Activated CD8-positive, alpha-beta T cell treated with anti-CD3 and anti-CD28 coated beads, Interleukin-2, amount 10 ng/mL, durations not matched to agents 7 days and 5 days (primary cell): ENCODE results near the gene CTNS. TPM values are rescaled to one million over a fixed set of nuclear protein-coding genes. Genes with fewer than 3 reads are reported as not detected.
A peak's percentile ranks its signal among the peaks of the same experiment; 100 is the strongest.

Experiments used
- ATAC-seq: fragments of 150-1000 bp; cut with Tn5 transposase; one replicate; pipeline ENCODE4 v1.10.0; 2021; ENCODE audit warnings: moderate library complexity
- CTCF ChIA-PET: fragments of 350-600 bp; sonication (Branson Sonifier 250); formaldehyde crosslinking; loops from one replicate; lab custom pipeline; 2021; ENCODE audit warnings: antibody characterized with exemption; lab: Charles Lee
- POLR2A ChIA-PET: fragments of 350-600 bp; sonication (Branson Sonifier 250); formaldehyde crosslinking; loops from one replicate; lab custom pipeline; 2021; ENCODE audit warnings: antibody characterized with exemption; lab: Charles Lee
- DNase-seq: peaks from one replicate; pipeline ENCODE4 v3.0.0-alpha.2; 2020
- H3K27ac Mint-ChIP-seq: one replicate; pipeline ENCODE4 v1.8.0; 2021; ENCODE audit warnings: mild to moderate bottlenecking, mixed read lengths
- H3K27me3 Mint-ChIP-seq: one replicate; pipeline ENCODE4 v1.8.0; 2021; ENCODE audit warnings: low read depth, mixed read lengths
- H3K36me3 Mint-ChIP-seq: one replicate; pipeline ENCODE4 v1.8.0; 2021; ENCODE audit warnings: low read depth, mixed read lengths
- H3K4me1 Mint-ChIP-seq: one replicate; pipeline ENCODE4 v1.8.0; 2021; ENCODE audit warnings: low read depth, mixed read lengths
- H3K4me3 Mint-ChIP-seq: one replicate; pipeline ENCODE4 v1.8.0; 2021; ENCODE audit warnings: mild to moderate bottlenecking, mixed read lengths
- H3K9me3 Mint-ChIP-seq: one replicate; pipeline ENCODE4 v1.8.0; 2022; ENCODE audit warnings: mixed read lengths; ENCODE audit not compliant: insufficient read depth
- total RNA-seq, 2 experiments: library from RNA; stranded (reverse); gene quantifications; one replicate each; pipeline ENCODE4 v1.2.3, GENCODE V29; 2021

Gene CTNS
- 1 to 10 TPM; 7.7 to 9.7 TPM for total RNA-seq

DNA sequence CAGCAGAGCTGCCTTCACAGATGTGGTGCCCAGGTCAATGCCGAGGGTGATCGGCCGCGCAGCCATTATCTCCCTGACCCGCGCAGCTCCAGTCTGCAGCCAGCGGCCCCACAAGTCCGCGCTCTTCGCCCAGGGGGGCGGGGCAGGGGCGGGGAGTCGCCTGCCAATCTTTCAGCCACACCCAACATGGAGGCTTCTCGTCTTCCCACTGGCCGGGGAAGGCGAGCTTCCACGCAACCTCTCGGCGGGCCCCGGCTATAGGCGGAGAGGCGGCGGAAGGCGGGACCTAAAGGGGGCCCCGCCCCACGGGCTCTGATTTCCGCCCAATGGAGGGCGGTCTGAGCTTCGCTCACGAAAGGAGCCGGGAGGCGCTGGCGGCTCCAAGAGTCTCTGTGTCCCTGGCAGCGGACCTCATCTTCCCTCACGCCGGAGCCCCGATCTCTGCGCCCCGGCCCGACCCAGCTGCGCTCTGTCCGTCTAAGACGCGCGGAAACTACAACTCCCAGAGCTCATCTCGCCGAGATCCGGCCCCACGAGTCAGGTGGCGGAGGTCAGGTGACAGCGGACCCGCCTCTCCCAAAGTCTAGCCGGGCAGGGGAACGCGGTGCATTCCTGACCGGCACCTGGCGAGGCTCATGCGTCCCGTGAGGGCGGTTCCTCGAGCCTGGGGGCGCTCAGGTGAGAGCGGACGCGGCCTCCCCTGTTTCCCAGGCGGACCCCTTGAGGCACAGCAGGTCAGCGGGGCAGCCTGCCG is at the start of gene CTNS, which contains the start of gene SHPK:
Gene CTNS, plus strand, starts transcription at position 607 of the 754 bp plus-strand sequence. CDS start 3,447 bp downstream, outside the sequence.
Gene SHPK, minus strand, starts transcription at position 97 of the 754 bp plus-strand sequence. Its CDS starts 31 bp downstream, at position 66.
- POLR2A ChIA-PET, result interaction anchor here (0.6 to 1.1 kb wide), 4 partner anchors 14 to 588 kb away, joined by 3 to 4 read pairs (median 4); no protein-coding TSS in a partner anchor
- H3K36me3 Mint-ChIP-seq, result peaks cover 7% of the 10 kb centered on the region
- peak; percentile 98 for ATAC-seq

DNA sequence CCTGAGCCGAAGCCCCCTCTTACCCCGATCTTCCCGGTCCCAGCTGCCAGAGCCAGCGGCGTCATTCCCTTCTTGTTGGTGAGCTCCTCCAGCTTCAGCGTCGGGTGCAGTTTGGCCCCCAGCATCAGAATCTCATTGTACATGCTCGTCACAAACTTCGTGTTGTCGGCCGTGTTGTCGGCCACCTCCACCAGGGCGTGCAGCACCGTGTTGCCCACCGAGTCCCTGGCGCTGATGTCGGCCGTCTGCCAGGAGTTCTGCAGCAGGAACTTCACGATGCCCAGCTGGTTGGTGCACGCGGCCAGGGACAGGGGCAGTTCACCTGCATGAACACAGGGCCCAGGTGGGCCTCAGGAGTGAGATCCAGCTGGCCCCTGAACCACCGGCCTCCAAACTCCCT is 46.8 kb upstream of the CTNS start:
- Mint-ChIP-seq H3K9me3 (no peaks in the 10 kb centered on the region), H3K4me3 (no peak overlapping the region), H3K36me3 (no peaks in the 10 kb centered on the region), H3K27me3 (no peaks in the 10 kb centered on the region), H3K4me1 (no peaks in the 10 kb centered on the region), H3K27ac (no peak overlapping the region)
- ChIA-PET CTCF (no interaction called here), POLR2A (no interaction called here)
- ATAC-seq (no peak), DNase-seq (no peak)

More for the DNA sequence above, at the start of gene CTNS, which contains the start of gene SHPK:
- Mint-ChIP-seq H3K27me3 (no peaks in the 10 kb centered on the region), H3K27ac (peak within 1 kb of the TSS; percentile 99), H3K4me3 (peak within 1 kb of the TSS; percentile 91), H3K9me3 (no peaks in the 10 kb centered on the region), H3K4me1 (peaks cover 44% of the 10 kb centered on the region)
- CTCF ChIA-PET, result interaction anchor here (0.6 to 3.4 kb wide), 10 partner anchors 9 to 750 kb away, joined by 3 to 20 read pairs (median 3); no protein-coding TSS in a partner anchor
- DNase-seq, result peak; percentile 97

DNA sequence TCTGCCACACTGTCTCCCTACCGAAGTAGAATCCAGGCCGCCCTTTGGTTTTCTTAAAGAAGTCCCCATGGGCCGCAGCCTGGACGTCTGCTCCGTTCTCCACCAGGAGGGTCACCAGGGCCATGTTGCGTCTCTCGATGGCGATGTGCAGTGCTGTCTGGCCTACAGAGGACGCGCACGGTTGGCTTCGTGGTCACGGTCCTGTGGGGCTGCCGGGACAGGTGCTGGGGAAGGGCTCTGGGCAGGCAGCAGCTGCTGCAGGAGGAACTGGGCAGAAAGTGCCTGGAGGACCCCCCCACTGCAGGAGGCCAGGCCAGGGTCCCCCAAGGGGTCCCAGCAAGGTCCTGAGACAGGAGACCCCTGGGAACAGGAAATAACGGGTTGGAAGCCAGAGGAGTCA is 46.3 kb upstream of the CTNS start:
- CTCF ChIA-PET, result interaction anchor here (1.8 kb wide), 1 partner anchor 12 kb away, joined by 4 read pairs; no protein-coding TSS in a partner anchor
- H3K36me3 Mint-ChIP-seq, result no peaks in the 10 kb centered on the region
- POLR2A ChIA-PET, result no interaction called here
- H3K4me3 Mint-ChIP-seq, result no peak overlapping the region
- H3K4me1 Mint-ChIP-seq, result no peaks in the 10 kb centered on the region
- ATAC-seq, result no peak
- DNase-seq, result no peak
- no peaks in the 10 kb centered on the region for H3K9me3 Mint-ChIP-seq
- no peak overlapping the region for H3K27ac Mint-ChIP-seq
- H3K27me3 Mint-ChIP-seq, result no peaks in the 10 kb centered on the region

DNA sequence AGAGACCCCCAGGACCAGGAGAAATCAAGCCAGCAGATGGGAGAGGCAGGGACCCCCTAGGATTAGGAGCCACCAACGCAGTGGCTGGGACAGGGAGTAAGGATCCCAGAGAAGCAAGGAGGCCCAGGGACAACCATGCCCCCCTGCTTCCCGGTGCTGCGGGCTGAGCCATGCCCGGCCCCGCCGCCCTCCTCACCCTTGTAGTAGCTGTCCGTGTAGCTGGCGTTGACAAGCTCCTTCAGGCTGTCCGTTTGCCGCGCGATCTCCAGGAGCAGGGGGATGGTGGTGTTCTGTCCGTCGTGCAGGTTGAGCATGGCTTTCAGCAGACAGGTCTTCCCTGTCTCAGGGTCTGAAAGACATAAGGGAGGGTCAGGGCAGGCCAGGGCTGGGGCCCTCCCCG is 45.8 kb upstream of the CTNS start:
- Mint-ChIP-seq H3K4me3 (no peak overlapping the region), H3K4me1 (no peaks in the 10 kb centered on the region), H3K27ac (no peak overlapping the region), H3K36me3 (no peaks in the 10 kb centered on the region), H3K9me3 (no peaks in the 10 kb centered on the region), H3K27me3 (no peaks in the 10 kb centered on the region)
- POLR2A ChIA-PET, result no interaction called here
- CTCF ChIA-PET, result interaction anchor here (1.3 to 1.8 kb wide), 2 partner anchors 11 to 12 kb away, joined by 4 read pairs; no protein-coding TSS in a partner anchor
- no peak for DNase-seq
- no peak for ATAC-seq

DNA sequence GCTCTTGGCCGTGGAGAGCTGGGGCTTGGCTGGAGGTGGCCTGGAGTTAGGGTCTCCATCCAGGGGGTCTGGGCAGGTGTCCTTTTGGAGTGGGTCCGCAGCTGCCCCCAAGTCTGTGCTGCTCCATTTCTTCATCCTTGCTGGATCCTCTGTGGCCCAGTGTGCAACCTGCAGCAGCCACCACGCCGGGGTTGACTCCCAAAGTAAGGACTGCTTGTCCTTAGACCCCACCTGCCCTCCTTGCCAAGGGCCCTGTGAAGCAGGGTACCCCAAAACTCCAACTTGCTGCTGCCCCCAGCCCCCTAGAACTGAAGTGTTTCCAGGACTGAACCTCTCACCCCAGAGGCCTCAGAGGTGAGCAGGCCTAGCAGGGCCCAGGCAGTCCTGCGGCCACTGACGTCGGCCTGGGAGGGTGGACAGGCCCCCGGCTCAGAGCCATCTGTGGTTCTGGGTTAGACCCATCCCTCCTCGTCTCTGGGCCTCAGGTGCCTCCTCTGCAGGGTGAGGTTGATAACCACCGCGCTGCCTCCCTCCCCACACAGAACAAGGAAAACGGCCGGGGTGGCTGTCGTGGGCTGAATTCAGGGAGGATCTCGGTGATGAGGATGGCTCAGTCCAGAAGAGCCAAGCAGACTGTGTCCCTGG is 44.2 kb upstream of the CTNS start:
- H3K36me3 Mint-ChIP-seq, result no peaks in the 10 kb centered on the region
- H3K27me3 Mint-ChIP-seq, result no peaks in the 10 kb centered on the region
- no peak overlapping the region for H3K27ac Mint-ChIP-seq
- ChIA-PET CTCF (interaction anchor here (1.8 kb wide), 1 partner anchor 9 kb away, joined by 4 read pairs; no protein-coding TSS in a partner anchor), POLR2A (no interaction called here)
- no peaks in the 10 kb centered on the region for H3K4me1 Mint-ChIP-seq
- H3K4me3 Mint-ChIP-seq, result no peak overlapping the region
- ATAC-seq (no peak), DNase-seq (no peak)
- H3K9me3 Mint-ChIP-seq, result no peaks in the 10 kb centered on the region

DNA sequence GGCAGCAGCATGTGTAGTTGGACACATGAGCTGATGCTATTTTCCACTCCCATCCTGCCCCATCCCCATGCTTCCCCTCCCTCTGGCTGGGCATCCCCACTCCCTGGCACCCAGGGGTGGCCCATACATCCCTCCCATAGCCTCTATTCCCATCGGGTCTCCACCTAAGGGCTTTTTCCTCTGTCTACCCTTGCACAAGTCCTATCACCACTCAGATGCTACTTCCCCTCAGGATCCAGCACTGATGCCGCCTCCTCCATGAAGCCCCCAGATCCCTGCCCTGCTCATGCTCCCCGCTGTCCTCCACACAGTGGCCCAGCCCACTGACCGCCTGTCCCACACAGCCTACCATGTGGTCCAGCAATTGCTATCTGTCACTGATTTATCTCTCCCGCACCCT is 43.2 kb upstream of the CTNS start:
- POLR2A ChIA-PET, result no interaction called here
- Mint-ChIP-seq H3K36me3 (no peaks in the 10 kb centered on the region), H3K4me3 (no peak overlapping the region), H3K9me3 (no peaks in the 10 kb centered on the region), H3K27ac (no peak overlapping the region), H3K4me1 (no peaks in the 10 kb centered on the region), H3K27me3 (no peaks in the 10 kb centered on the region)
- DNase-seq, result no peak
- CTCF ChIA-PET, result no interaction called here
- no peak for ATAC-seq

DNA sequence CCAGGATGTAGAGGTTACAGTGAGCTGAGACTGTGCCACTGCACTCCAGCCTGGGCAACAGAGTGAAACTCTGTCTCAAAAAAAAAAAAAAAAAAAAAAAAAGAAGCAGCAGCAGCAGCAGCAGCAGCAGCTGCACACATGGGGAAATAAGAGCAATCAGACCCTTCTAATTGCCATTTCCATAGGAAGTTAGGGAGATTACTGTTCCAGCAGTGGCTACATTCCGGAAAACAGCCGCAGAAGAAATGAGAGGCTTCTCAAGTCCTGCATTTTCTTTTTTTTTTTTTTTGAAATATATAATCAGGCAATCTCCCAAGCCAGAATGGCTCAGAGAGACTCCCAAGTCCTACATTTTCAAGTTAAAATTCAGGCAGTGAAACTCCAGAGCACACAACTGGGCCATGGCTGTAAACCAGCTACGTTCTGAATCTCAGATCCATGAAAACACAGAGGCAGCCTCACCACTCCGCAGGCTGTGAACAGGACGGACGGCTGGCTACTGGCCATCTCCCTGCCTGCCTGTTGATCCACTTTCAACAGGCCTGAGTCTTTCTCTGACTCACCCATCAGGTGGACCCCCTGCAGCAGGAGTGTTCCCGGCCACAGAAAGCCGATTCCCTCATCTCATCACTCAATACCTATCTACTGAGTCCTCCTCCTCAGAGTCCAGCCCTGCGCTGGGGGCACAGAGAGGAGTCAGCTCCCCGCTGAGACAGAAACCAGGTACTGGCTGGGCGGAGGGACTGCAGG is 42.3 kb upstream of the CTNS start:
- no peak for DNase-seq
- Mint-ChIP-seq H3K36me3 (no peaks in the 10 kb centered on the region), H3K27me3 (no peaks in the 10 kb centered on the region), H3K27ac (no peak overlapping the region), H3K9me3 (no peaks in the 10 kb centered on the region), H3K4me1 (no peaks in the 10 kb centered on the region), H3K4me3 (no peak overlapping the region)
- ChIA-PET POLR2A (no interaction called here), CTCF (no interaction called here)
- no peak for ATAC-seq

DNA sequence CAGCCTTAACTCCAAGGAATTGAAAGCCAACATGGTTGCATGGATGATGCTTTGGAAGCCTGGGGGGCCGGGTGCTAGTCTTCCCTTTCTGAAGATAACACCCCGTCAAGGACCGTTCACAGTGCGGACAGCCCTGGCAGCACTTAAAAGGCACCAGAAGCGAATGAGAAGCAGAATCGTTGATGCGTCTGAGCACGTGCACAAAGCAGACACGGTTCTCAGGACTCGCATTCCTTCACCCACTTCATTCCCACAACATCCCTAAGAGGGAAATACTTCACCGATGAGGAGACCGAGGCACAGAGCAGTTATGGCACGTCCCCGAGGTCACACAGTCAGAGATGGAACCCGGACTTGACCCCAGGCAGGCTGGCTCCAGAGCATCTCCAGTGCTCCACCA is 41.6 kb upstream of the CTNS start:
- CTCF ChIA-PET, result no interaction called here
- H3K9me3 Mint-ChIP-seq, result no peaks in the 10 kb centered on the region
- no peak overlapping the region for H3K27ac Mint-ChIP-seq
- POLR2A ChIA-PET, result no interaction called here
- no peak for DNase-seq
- no peaks in the 10 kb centered on the region for H3K36me3 Mint-ChIP-seq
- no peaks in the 10 kb centered on the region for H3K27me3 Mint-ChIP-seq
- no peaks in the 10 kb centered on the region for H3K4me1 Mint-ChIP-seq
- no peak for ATAC-seq
- H3K4me3 Mint-ChIP-seq, result no peak overlapping the region

DNA sequence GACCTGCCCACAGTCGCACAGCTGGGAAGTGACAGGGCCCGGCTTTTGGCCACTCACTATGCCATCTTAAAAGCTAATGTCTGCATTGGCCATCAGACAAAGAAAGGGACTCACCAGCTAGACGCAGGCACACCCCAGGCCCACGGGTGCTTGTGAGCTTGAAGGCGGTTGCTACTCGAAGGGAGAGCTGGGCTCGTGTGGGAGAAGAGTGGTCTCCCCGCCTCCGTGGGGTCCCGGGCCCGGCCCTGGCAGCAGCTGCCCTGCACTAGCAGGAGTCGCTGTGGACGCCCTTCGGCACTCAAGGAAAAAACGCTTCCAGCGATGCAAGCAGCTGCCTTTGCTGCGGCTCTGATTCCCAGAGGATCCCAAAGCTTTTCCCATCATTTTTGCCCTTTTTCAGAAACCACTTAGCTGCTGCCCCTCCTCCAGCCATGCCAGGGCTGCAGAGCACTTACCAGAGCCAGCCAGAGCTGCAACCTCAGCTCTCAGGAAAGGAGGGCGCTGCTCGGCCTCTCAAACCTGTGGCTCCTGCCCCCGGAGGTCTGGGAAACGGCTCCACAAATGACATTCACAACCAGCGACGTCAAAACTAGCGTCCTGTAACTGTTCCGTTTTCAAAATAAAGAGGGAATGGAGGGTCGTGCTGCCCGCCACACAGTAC is 39.6 kb upstream of the CTNS start:
- CTCF ChIA-PET, result no interaction called here
- Mint-ChIP-seq H3K9me3 (no peaks in the 10 kb centered on the region), H3K27ac (no peak overlapping the region), H3K27me3 (no peaks in the 10 kb centered on the region), H3K4me1 (no peaks in the 10 kb centered on the region), H3K36me3 (no peaks in the 10 kb centered on the region), H3K4me3 (no peak overlapping the region)
- DNase-seq (no peak), ATAC-seq (no peak)
- POLR2A ChIA-PET, result interaction anchor here (1.1 kb wide), 1 partner anchor 10 kb away, joined by 3 read pairs; no protein-coding TSS in a partner anchor

DNA sequence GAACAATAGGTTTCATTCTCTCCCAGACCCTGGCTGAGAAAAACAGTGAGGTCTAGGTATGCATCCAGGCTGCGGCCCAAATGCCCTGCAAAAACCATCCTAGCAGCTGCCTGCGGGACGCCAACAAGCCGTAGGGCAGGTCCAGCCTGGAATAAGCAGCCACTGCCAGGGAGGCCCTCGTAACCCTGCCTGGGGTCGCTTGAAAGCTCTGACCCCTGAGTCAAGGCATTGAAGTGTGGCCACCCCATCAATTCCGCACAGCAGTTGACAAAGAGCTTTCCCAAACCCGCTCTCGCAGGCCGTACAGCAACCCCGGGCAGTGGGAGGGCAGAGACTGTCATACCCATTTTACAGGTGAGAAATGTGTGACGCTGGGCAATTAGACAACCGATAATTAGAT is 38.5 kb upstream of the CTNS start:
- Mint-ChIP-seq H3K9me3 (no peaks in the 10 kb centered on the region), H3K4me1 (peaks cover 2% of the 10 kb centered on the region), H3K36me3 (no peaks in the 10 kb centered on the region), H3K27me3 (no peaks in the 10 kb centered on the region), H3K4me3 (no peak overlapping the region), H3K27ac (no peak overlapping the region)
- DNase-seq (no peak), ATAC-seq (no peak)
- ChIA-PET POLR2A (no interaction called here), CTCF (no interaction called here)

DNA sequence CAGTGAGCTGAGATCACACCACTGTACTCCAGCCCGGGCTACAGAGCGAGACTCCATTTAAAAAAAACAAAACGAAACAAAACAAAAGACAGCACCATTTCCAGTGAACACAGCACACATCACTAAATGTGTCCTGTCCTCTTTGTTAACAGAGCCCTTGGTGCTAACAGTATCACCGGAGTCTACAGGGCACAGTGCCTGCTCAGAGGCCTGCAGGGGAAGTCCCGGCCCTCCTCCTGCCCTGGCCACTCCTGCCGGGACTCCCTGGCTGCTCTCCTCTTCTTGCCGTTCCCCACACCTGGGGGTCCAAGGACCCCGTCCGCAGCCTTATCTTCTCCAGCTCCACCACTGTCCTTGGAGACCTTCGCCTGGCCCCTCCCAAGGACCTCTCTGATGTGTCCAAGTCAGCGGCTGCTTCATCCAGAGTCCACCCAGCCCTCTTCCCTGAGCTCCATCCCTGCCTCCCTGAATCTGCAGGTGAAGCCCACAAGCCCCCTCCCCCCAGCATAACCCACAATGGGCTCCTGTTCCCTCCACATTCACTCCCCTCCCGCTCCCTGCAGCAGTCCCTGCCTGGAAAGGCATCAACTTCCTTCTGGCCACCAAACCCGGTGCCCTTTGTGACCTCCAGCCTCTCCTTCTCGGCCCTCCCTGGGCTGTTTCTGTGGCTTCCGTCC is 35.9 kb upstream of the CTNS start:
- Mint-ChIP-seq H3K27ac (no peak overlapping the region), H3K36me3 (no peaks in the 10 kb centered on the region)

More for the DNA sequence above, 35.9 kb upstream of the CTNS start:
- ChIA-PET CTCF (no interaction called here), POLR2A (no interaction called here)
- H3K27me3 Mint-ChIP-seq, result no peaks in the 10 kb centered on the region
- peaks cover 2% of the 10 kb centered on the region for H3K4me1 Mint-ChIP-seq
- ATAC-seq (no peak), DNase-seq (no peak)
- no peaks in the 10 kb centered on the region for H3K9me3 Mint-ChIP-seq
- no peak overlapping the region for H3K4me3 Mint-ChIP-seq
